ENCODE results near the gene IL4. TPM values are rescaled to one million over a fixed set of nuclear protein-coding genes. Genes with fewer than 3 reads are reported as not detected.

The IL4 gene
- total RNA-seq, 1 experiment from 2014 or later = not detected

- no peak for DNase-seq
- TF ChIP-seq CTCF (conservative IDR thresholded peaks at IDR 0.05) = no peak
- Histone ChIP-seq H3K27me3 (ENCODE audit: insufficient read depth, low read depth) (no peaks in the 10 kb centered on the region), H3K36me3 (ENCODE audit: low read depth) (no peaks in the 10 kb centered on the region), H3K4me1 (replicated peaks; ENCODE audit: insufficient read depth) (peaks cover 11% of the 10 kb centered on the region), H3K79me2 (ENCODE audit: low read depth) (no peaks in the 10 kb centered on the region), H3K4me2 (no peak overlapping the region), H3K9me3 (ENCODE audit: insufficient read depth, low read depth) (no peaks in the 10 kb centered on the region), H4K20me1 (ENCODE audit: insufficient read depth) (no peaks in the 10 kb centered on the region), H3K9me2 (ENCODE audit: insufficient read depth) (no peaks in the 10 kb centered on the region), H3K27ac (peak overlapping the region; percentile 47; the same call in 1 of the 2 replicates), H2AFZ (no peak overlapping the region), H3K4me3 (no peak overlapping the region), H3F3A (ENCODE audit: insufficient read depth, low read depth) (peaks cover 12% of the 10 kb centered on the region; the same call in 1 of the 2 replicates)
- no TSS peak for BruUV-seq (replicated peaks)
- CTCF ChIA-PET = no interaction called here
- intact Hi-C loops (cut with micrococcal nuclease; ENCODE audit: unreplicated experiment) = loop anchor here (2.0 to 10.0 kb wide), 4 partner anchors 191 to 611 kb away; partner anchors contain the start of genes GDF9 and UQCRQ
- POLR2A ChIA-PET (ENCODE audit: unreplicated experiment) = no interaction called here
Observed at GRCh38 chr5:132675936-132676689, 2.3 kb downstream of the IL4 start.

DNA sequence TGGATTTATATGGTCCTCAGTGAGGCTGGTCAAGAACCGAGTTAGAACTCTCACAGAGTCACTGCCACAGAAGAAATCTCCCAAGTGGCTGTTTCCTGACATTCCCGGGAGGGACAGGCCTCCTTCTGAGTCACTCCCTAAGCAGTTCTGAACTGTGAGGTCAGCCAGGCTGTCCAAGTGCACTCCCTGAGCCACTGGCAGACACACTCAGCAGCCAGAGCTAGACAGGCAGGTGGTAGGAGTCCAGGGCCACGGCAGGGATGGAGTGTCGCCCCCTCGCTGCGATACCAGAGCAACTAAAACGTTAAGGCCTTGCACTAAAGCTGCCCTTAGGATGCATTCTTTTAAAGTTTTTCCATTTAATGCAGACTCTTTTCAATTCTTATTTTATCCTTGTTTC is 3.4 kb downstream of the IL4 start:
- intact Hi-C loops (cut with micrococcal nuclease; ENCODE audit: unreplicated experiment) = loop anchor here (2.0 to 10.0 kb wide), 4 partner anchors 190 to 612 kb away; partner anchors contain the start of genes GDF9 and UQCRQ
- ChIA-PET POLR2A (ENCODE audit: unreplicated experiment) (no interaction called here), CTCF (interaction anchor here (0.5 kb wide), 4 partner anchors 28 to 1292 kb away, joined by 3 to 11 read pairs (median 3); no protein-coding TSS in a partner anchor)
- Histone ChIP-seq H3K36me3 (ENCODE audit: low read depth) (no peaks in the 10 kb centered on the region), H3K4me2 (peak overlapping the region; percentile 44), H2AFZ (no peak overlapping the region), H3K9me3 (ENCODE audit: insufficient read depth, low read depth) (no peaks in the 10 kb centered on the region), H3K79me2 (ENCODE audit: low read depth) (no peaks in the 10 kb centered on the region), H3K27me3 (ENCODE audit: insufficient read depth, low read depth) (no peaks in the 10 kb centered on the region), H4K20me1 (ENCODE audit: insufficient read depth) (no peaks in the 10 kb centered on the region), H3K4me1 (replicated peaks; ENCODE audit: insufficient read depth) (peaks cover 11% of the 10 kb centered on the region), H3K27ac (peak overlapping the region; percentile 47), H3K9me2 (ENCODE audit: insufficient read depth) (no peaks in the 10 kb centered on the region), H3F3A (ENCODE audit: insufficient read depth, low read depth) (peaks cover 12% of the 10 kb centered on the region; the same call in 1 of the 2 replicates), H3K4me3 (no peak overlapping the region)
- TF ChIP-seq EZH2 (IDR thresholded peaks at IDR 0.05; ENCODE audit: low read depth) (no peak), CTCF (conservative IDR thresholded peaks at IDR 0.05) (peak; percentile 74)
- DNase-seq = peak; percentile 87 to 92
- BruUV-seq (replicated peaks) = no TSS peak

DNA sequence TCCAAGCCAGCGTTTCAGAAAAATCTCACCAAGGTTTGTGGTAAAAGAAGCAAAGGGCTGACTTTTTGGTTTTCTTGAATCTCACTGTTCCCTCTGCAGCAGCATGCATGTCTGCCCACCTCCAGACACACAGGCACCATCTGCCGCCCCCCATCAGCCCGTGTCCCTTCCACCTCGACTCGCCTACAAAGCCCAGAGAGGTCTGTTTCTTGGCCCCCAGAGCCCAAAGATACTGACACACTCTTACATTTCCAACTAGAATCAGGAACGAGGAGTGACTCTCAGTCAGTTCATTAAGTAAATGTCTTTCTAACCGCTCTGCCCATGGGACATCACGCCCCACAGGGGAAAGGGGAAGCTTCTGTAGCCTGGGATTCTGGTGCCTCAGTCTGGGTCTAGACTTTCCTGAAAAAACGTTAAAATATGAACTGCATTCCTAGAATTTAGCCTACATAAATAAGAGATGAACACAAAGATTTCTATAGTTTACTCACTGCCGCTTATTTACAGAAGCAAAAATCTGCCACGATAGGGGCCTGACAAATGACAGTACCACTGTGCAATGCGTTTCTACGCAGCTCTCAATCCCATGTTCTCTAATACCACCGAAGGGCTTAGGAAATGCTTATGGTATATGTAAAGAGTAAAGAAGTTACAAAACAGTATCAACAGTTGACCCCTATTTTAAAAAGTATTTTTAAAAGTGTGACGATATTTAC is 4.1 kb downstream of the IL4 start:
- intact Hi-C loops (cut with micrococcal nuclease; ENCODE audit: unreplicated experiment) = loop anchor here (2.0 to 10.0 kb wide), 4 partner anchors 189 to 613 kb away; partner anchors contain the start of genes GDF9 and UQCRQ
- CTCF ChIA-PET = interaction anchor here (0.5 kb wide), 3 partner anchors 29 to 497 kb away, joined by 3 to 11 read pairs (median 3); no protein-coding TSS in a partner anchor
- Histone ChIP-seq H3K4me3 (no peak overlapping the region), H3K79me2 (ENCODE audit: low read depth) (no peaks in the 10 kb centered on the region), H3K36me3 (ENCODE audit: low read depth) (no peaks in the 10 kb centered on the region), H3K27ac (no peak overlapping the region), H3K4me2 (peak overlapping the region; percentile 39; the same call in 1 of the 2 replicates), H4K20me1 (ENCODE audit: insufficient read depth) (no peaks in the 10 kb centered on the region), H3F3A (ENCODE audit: insufficient read depth, low read depth) (peaks cover 12% of the 10 kb centered on the region; the same call in 1 of the 2 replicates), H3K9me3 (ENCODE audit: insufficient read depth, low read depth) (no peaks in the 10 kb centered on the region), H3K27me3 (ENCODE audit: insufficient read depth, low read depth) (no peaks in the 10 kb centered on the region), H2AFZ (no peak overlapping the region), H3K9me2 (ENCODE audit: insufficient read depth) (no peaks in the 10 kb centered on the region), H3K4me1 (replicated peaks; ENCODE audit: insufficient read depth) (peaks cover 11% of the 10 kb centered on the region)
- BruUV-seq (replicated peaks) = no TSS peak
- no peak for DNase-seq
- POLR2A ChIA-PET (ENCODE audit: unreplicated experiment) = no interaction called here
- TF ChIP-seq CTCF (conservative IDR thresholded peaks at IDR 0.05) = no peak; the same call in 1 of the 2 replicates
- no peak for TF ChIP-seq EZH2 (IDR thresholded peaks at IDR 0.05; ENCODE audit: low read depth)

Measured in PC-9 (cell line).